Adipocyte (in vitro differentiated cells): ENCODE results near the gene TNPO1.
"Not testable (repeated sequence)": the region's sequence is repeated elsewhere in the genome, so short reads cannot be mapped to it uniquely, and the experiment has no call there.

ENCODE experiments used
- DNase-seq: peaks from one replicate; pipeline ENCODE4 v3.0.0-alpha.2; 2015; ENCODE audit warnings: low read depth
- H3K27me3 ChIP-seq: replicated peaks from 2 replicates; pipeline ENCODE4 v1.7.0; 2013; ENCODE audit warnings: mild to moderate bottlenecking, low read length, moderate library complexity; ENCODE audit not compliant: control insufficient read depth, insufficient read depth
- H3K36me3 ChIP-seq: 2 replicates; pipeline ENCODE4 v1.7.0; 2013; ENCODE audit warnings: low read length, mild to moderate bottlenecking, moderate library complexity; ENCODE audit not compliant: control insufficient read depth, insufficient read depth, severe bottlenecking
- H3K4me1 ChIP-seq: 2 replicates; pipeline ENCODE4 v1.7.0; 2013; ENCODE audit warnings: mild to moderate bottlenecking, low read length, moderate library complexity; ENCODE audit not compliant: control insufficient read depth, insufficient read depth
- H3K4me3 ChIP-seq: 2 replicates; pipeline ENCODE4 v1.7.0; 2013; ENCODE audit warnings: mild to moderate bottlenecking, low read length, moderate library complexity
- H3K9ac ChIP-seq: 2 replicates; pipeline ENCODE4 v1.7.0; 2013; ENCODE audit warnings: mild to moderate bottlenecking, low read length, moderate library complexity
- H3K9me3 ChIP-seq: 2 replicates; pipeline ENCODE4 v1.7.0; 2013; ENCODE audit warnings: mild to moderate bottlenecking, low read length, moderate library complexity; ENCODE audit not compliant: control insufficient read depth

Gene TNPO1

DNA sequence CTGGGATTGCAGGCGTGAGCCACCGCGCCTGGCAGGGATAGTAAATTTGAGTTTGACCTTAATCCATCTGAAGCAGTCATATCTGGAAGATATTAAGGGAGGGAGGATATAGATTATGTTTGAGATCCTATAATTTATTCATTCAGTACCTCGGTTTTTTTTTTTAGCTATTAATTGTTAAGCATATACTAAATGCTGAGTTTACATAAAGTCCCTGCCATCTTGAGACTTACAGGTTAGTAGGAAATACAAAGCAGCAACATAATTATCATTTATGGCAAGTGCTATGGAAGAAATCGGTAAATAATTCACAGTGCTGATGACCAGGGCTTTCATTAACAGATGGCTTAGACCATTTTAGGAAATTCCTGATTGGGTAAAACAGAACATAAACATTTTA is 72.9 kb downstream of the TNPO1 start:
- no peak for DNase-seq
- peaks cover 99% of the 10 kb centered on the region for H3K36me3 ChIP-seq

GRCh38 chr5:72892846-72893245 is 76.4 kb downstream of the TNPO1 start:
- Histone ChIP-seq H3K9me3 (no peaks in the 10 kb centered on the region), H3K9ac (no peak overlapping the region), H3K4me1 (no peaks in the 10 kb centered on the region), H3K4me3 (no peak overlapping the region), H3K27me3 (no peaks in the 10 kb centered on the region), H3K36me3 (peaks cover 100% of the 10 kb centered on the region)
- DNase-seq: no peak

More for the DNA sequence above, 72.9 kb downstream of the TNPO1 start:
- no peak overlapping the region for H3K9ac ChIP-seq
- H3K9me3 ChIP-seq: no peaks in the 10 kb centered on the region
- no peaks in the 10 kb centered on the region for H3K27me3 ChIP-seq
- no peak overlapping the region for H3K4me3 ChIP-seq
- H3K4me1 ChIP-seq: peaks cover 5% of the 10 kb centered on the region

DNA sequence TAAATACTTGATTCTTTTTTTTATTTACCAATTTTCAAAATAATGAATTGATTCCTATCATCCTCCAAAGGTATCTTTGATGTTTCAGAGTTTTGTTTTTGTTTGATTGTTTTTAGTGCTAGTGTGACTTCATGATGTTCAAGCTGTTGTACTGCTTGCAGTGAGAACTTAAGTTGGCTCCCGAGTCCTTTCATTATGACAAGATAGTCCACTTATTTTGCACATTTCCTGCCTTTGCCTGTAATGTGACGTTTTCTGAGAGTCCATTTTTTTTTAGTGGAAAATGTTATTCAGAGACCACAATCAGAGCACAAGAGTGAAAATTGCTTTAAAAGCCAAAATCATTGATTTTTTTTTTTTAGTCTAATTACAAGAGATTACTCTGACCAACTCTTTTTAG is 79.3 kb downstream of the TNPO1 start:
- Histone ChIP-seq H3K36me3 (peaks cover 100% of the 10 kb centered on the region), H3K4me1 (no peaks in the 10 kb centered on the region), H3K4me3 (no peak overlapping the region), H3K9me3 (no peaks in the 10 kb centered on the region), H3K27me3 (no peaks in the 10 kb centered on the region), H3K9ac (no peak overlapping the region)
- DNase-seq: no peak

DNA sequence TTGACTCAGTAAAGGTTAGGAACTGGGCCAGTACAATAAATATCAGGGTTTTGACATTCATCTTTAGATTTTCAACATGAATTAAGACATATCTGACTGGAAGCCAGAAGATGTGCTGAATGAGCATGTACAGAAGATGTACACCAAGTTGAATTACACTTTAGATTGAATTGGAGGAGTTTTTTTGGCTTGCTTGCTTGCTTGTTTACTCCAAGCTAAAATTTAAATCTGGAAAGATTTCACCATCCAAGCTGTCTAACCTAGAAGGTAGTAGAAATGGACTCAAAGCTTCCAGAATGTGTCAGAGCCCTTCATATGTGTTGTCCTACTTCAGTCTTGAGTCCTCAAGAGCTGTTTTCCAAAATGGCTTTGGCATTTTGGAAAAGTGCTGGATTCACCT is 90.3 kb downstream of the TNPO1 start:
- no peak for DNase-seq
- no peaks in the 10 kb centered on the region for H3K27me3 ChIP-seq
- peaks cover 98% of the 10 kb centered on the region for H3K36me3 ChIP-seq
- no peak overlapping the region for H3K9ac ChIP-seq
- no peaks in the 10 kb centered on the region for H3K9me3 ChIP-seq
- peaks cover 3% of the 10 kb centered on the region for H3K4me1 ChIP-seq
- no peak overlapping the region for H3K4me3 ChIP-seq

GRCh38 chr5:72908664-72909063 is 92.2 kb downstream of the TNPO1 start:
- peak; percentile 29 for DNase-seq
- Histone ChIP-seq H3K4me1 (peaks cover 3% of the 10 kb centered on the region), H3K27me3 (no peaks in the 10 kb centered on the region), H3K9ac (no peak overlapping the region), H3K4me3 (no peak overlapping the region), H3K36me3 (peaks cover 97% of the 10 kb centered on the region), H3K9me3 (no peaks in the 10 kb centered on the region)

DNA sequence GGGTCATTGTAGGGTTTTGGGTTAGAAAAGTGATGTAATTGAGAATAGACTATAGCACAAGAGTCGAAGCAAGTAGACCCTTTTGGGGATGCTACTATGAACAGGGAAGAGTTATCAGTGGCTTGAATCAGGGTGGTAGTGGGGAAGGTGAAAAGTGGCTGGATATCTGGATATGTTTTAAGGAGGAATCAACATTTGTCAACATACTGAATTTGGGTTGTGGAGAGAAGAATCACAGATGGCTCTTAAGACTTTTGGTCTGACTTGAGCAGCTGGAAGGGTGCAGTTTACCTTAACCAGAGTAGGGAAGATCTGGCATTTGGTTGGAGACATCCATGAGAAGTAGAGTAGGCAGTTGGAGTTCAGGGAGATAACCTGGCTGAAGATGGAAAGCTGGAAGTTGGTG is 100.9 kb downstream of the TNPO1 start:
- DNase-seq: no peak
- H3K4me1 ChIP-seq: peaks cover 3% of the 10 kb centered on the region
- no peak overlapping the region for H3K4me3 ChIP-seq
- no peak overlapping the region for H3K9ac ChIP-seq
- H3K27me3 ChIP-seq: no peaks in the 10 kb centered on the region
- H3K9me3 ChIP-seq: no peaks in the 10 kb centered on the region
- peaks cover 39% of the 10 kb centered on the region for H3K36me3 ChIP-seq

- H3K4me3 ChIP-seq: no peak overlapping the region
- H3K4me1 ChIP-seq: peaks cover 3% of the 10 kb centered on the region
- no peak overlapping the region for H3K9ac ChIP-seq
- no peaks in the 10 kb centered on the region for H3K9me3 ChIP-seq
- DNase-seq: peak; percentile 56
- H3K36me3 ChIP-seq: peaks cover 5% of the 10 kb centered on the region
- no peaks in the 10 kb centered on the region for H3K27me3 ChIP-seq
Observed at GRCh38 chr5:72920690-72921502, 104.4 kb downstream of the TNPO1 start.

GRCh38 chr5:72921886-72922285 is 105.4 kb downstream of the TNPO1 start:
- Histone ChIP-seq H3K27me3 (no peaks in the 10 kb centered on the region), H3K36me3 (no peaks in the 10 kb centered on the region), H3K4me3 (no peak overlapping the region), H3K9me3 (no peaks in the 10 kb centered on the region), H3K9ac (no peak overlapping the region), H3K4me1 (peaks cover 3% of the 10 kb centered on the region)
- DNase-seq: no peak

- H3K4me3 ChIP-seq: no peak overlapping the region
- peaks cover 3% of the 10 kb centered on the region for H3K4me1 ChIP-seq
- H3K9ac ChIP-seq: no peak overlapping the region
- no peaks in the 10 kb centered on the region for H3K36me3 ChIP-seq
- no peaks in the 10 kb centered on the region for H3K27me3 ChIP-seq
- DNase-seq: no peak
- no peaks in the 10 kb centered on the region for H3K9me3 ChIP-seq
Observed at GRCh38 chr5:72922422-72922821, 106.0 kb downstream of the TNPO1 start.

- Histone ChIP-seq H3K27me3 (no peaks in the 10 kb centered on the region), H3K9me3 (no peaks in the 10 kb centered on the region), H3K4me1 (peaks cover 3% of the 10 kb centered on the region), H3K9ac (no peak overlapping the region), H3K36me3 (no peaks in the 10 kb centered on the region), H3K4me3 (no peak overlapping the region)
- DNase-seq: no peak
Observed at GRCh38 chr5:72925336-72926010, 109.0 kb downstream of the TNPO1 start.

DNA sequence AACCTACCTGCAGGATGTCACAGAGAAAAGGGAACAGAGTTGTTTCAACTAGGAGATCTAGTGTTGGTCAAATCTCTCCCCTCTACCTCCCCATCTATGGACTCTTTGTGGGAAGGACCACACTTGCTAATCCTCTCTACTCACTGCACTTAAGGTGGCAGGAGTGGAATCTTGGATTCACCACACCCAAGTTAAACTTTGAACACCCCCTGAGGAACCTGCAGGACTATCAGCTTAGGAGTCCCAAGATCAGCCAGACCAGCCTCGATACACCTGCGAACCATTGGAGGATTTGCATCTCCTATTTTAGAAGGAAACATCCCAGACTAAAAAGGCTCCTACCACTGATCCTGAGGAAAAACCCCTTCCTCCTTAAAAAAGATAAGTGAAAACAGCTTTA is 116.2 kb downstream of the TNPO1 start:
- not testable (repeated sequence) for DNase-seq, H3K9ac ChIP-seq, H3K36me3 ChIP-seq, H3K4me3 ChIP-seq, H3K4me1 ChIP-seq, H3K27me3 ChIP-seq, H3K9me3 ChIP-seq
